Measurements from ENCODE around the gene CRAMP1.
A peak's percentile ranks its signal among the peaks of the same experiment; 100 is the strongest.

The CRAMP1 gene

DNA sequence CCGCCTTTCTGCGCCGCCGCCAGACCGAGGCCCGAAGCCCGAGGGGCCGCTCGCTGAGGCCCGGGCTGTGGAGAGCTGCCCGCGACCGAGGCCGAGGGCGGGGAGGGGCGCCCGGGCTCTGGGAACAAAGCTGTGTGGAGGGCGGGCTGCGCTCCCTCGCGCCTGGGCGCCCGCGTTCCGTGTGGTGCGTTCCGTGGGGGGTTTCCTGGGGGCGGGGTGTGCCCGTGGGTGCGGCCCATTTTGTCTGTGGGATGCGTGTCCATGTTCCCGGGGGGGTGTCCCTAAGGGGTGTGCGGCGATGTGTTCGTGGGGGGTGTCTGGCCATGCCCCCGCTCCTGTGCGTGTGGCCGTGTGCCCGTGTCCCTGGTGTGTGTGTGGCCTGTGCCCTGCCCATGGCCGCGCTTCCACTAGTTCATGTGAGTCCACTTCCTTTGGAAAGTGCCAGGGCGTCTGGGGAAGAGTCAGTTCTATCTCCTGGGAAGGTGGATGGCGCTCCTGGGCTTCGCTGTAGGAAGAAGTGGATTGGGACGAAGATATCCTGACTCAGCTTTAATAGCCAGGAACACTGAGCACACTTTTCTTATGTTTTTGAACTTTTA is 66.4 kb downstream of the CRAMP1 start:
- Histone ChIP-seq H3K27me3 (no peaks in the 10 kb centered on the region), H3K9me3 (no peaks in the 10 kb centered on the region), H3K4me1 (no peaks in the 10 kb centered on the region), H3K4me3 (ENCODE audit: low read depth, low read length) (peak overlapping the region; percentile 82), H3K36me3 (peaks cover 2% of the 10 kb centered on the region)
- DNase-seq: peak; percentile 45
- TF ChIP-seq, protein P1, sequence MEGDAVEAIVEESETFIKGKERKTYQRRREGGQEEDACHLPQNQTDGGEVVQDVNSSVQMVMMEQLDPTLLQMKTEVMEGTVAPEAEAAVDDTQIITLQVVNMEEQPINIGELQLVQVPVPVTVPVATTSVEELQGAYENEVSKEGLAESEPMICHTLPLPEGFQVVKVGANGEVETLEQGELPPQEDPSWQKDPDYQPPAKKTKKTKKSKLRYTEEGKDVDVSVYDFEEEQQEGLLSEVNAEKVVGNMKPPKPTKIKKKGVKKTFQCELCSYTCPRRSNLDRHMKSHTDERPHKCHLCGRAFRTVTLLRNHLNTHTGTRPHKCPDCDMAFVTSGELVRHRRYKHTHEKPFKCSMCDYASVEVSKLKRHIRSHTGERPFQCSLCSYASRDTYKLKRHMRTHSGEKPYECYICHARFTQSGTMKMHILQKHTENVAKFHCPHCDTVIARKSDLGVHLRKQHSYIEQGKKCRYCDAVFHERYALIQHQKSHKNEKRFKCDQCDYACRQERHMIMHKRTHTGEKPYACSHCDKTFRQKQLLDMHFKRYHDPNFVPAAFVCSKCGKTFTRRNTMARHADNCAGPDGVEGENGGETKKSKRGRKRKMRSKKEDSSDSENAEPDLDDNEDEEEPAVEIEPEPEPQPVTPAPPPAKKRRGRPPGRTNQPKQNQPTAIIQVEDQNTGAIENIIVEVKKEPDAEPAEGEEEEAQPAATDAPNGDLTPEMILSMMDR (IDR thresholded peaks at IDR 0.05; ENCODE audit: low read depth, low read length): no peak

DNA sequence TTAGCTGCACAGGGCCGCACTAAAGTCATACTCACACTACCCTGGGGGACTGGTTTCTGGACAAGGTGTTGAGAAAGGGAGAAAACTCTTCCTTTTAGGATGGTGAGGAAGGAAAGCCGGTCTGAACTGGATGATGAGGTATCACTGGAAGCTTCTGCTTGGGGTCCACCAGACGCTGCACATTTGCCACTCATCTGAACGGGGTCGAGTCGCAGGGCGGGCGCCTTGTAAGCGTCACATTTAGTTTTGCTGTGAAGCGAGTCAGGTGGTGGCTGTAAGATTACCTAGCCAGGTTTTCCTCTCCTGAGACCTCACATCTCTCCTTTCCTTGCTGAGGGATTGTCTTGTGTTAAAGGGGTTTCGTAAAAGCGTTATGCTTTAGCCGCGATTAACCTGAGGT is 68.2 kb downstream of the CRAMP1 start:
- Histone ChIP-seq H3K4me3 (ENCODE audit: low read depth, low read length) (no peak overlapping the region), H3K27me3 (no peaks in the 10 kb centered on the region), H3K4me1 (no peaks in the 10 kb centered on the region), H3K9me3 (no peaks in the 10 kb centered on the region), H3K36me3 (peaks cover 17% of the 10 kb centered on the region)
- DNase-seq: no peak
- TF ChIP-seq, protein P1 (IDR thresholded peaks at IDR 0.05; ENCODE audit: low read depth, low read length): no peak

DNA sequence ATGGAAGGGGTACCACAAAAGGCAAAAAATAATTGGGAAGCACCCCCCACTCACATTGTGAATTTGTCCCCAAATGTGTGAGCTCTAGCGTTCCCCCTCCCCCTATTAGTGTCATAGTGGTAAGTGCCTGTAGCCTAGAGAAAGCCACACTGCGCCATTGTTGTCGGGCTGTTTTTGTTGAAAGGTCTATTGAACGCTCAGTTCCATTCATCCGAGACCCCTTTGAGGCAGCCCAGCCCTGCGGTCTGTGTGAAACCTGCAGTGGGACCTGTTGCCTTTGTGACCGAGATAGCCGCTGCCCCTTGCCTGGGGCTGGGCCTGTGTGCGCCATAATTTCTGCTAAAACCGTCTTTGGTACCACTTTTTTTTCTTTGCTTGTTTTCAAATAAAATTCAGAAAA is 68.9 kb downstream of the CRAMP1 start:
- Histone ChIP-seq H3K9me3 (no peaks in the 10 kb centered on the region), H3K36me3 (peaks cover 24% of the 10 kb centered on the region), H3K27me3 (no peaks in the 10 kb centered on the region), H3K4me1 (no peaks in the 10 kb centered on the region), H3K4me3 (ENCODE audit: low read depth, low read length) (no peak overlapping the region)
- TF ChIP-seq, protein P1 (IDR thresholded peaks at IDR 0.05; ENCODE audit: low read depth, low read length): no peak
- no peak for DNase-seq

DNA sequence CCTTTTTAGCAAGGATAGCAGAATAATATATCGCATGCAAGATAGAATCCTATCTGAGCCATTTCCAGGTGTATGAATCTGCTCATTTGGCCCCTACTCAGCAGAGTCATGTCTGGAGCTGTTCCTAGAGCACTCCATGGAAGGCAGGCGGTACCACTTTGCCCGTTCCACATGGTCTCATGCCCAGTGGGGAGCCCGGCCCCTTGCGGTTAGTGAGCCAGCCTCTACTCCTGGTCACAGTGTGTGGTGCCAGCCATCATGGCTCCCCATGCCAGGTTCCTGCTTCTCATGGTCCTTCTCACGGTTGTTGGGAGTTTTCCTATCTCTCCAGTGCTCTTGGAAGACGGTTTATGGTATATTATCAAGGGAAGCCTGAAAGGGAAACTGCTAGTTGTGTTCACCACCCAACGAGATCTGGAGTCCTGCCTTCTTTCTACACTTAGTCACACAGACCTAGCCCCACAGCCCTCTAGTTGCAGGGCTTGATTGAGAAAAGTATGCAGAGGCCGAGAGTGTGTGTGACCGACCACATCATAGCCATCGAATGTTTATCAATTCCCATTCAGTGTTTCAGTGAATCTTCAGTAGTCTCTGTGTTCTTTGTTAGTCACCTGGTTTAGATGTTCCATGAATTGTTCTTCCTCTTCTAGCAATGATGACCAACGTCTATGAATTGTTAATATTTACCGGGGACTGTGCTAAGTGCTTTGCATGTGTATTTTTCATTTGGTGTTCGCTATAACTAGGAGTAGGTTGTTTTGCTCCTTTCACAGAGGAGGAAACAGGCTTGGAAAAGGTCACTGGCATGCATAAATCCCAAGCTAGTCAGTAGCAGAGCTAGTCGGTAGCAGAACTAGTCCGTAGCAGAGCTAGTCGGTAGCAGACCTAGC is 75.5 kb downstream of the CRAMP1 start:
- Histone ChIP-seq H3K36me3 (peaks cover 76% of the 10 kb centered on the region), H3K4me3 (ENCODE audit: low read depth, low read length) (no peak overlapping the region), H3K27me3 (no peaks in the 10 kb centered on the region), H3K4me1 (no peaks in the 10 kb centered on the region), H3K9me3 (no peaks in the 10 kb centered on the region)
- DNase-seq: no peak
- TF ChIP-seq, protein P1 (IDR thresholded peaks at IDR 0.05; ENCODE audit: low read depth, low read length): no peak

DNA sequence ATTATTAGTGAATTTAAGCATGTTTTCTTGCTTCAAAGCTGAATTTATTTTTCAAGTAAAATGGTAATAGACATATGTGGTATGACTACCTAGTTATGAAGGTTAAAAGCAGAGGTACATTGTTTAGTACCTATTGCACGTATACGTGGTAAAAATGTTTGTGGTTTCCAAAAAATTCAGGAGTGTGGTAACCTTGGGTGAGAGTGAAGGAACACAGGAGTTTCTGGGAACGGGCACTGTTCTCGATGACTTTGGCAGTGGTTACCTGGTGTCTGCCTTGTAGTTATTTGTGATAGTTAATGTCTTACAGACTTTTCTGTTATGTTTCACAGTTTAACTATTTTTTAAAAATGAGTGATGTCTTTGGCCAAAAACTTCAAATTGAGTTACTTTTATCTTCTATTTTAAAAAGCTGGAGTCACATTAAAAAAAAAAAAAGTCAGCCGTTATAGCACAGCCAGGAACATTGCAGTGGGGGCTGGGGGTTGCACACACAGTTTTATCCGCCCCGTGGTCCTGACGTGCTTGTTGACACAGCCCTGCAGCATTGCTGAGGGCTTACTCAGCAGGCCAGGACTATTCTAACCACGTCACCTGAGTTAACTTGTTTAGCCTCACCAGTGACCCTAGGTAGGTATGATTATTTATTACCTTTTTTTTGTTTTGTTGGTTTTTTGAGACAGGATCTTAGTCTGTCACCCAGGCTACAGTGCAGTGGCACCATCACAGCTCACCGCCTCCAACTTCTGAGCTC is 76.8 kb downstream of the CRAMP1 start:
- Histone ChIP-seq H3K4me1 (no peaks in the 10 kb centered on the region), H3K9me3 (no peaks in the 10 kb centered on the region), H3K27me3 (no peaks in the 10 kb centered on the region), H3K4me3 (ENCODE audit: low read depth, low read length) (no peak overlapping the region), H3K36me3 (peaks cover 84% of the 10 kb centered on the region)
- DNase-seq: no peak
- TF ChIP-seq, protein P1 (IDR thresholded peaks at IDR 0.05; ENCODE audit: low read depth, low read length): no peak

All from BE2C (cell line).